Activated gamma-delta T cell treated with anti-CD3 and anti-CD28 coated beads, Interleukin-2, amount 50 U/mL, for 16 hours (primary cell): ENCODE measurements around the gene RMI2.

Experiments used
- DNase-seq: peaks from one replicate; pipeline ENCODE4 v3.0.0-alpha.2; 2020; ENCODE audit warnings: low read depth

The RMI2 gene

GRCh38 chr16:11310634-11310977, 34.7 kb upstream of the RMI2 start:
- DNase-seq: no peak

- DNase-seq: no peak
Measured at GRCh38 chr16:11310997-11311561, 34.2 kb upstream of the RMI2 start.

GRCh38 chr16:11312718-11313492, 32.4 kb upstream of the RMI2 start:
- no peak for DNase-seq

- no peak for DNase-seq
Measured at GRCh38 chr16:11313493-11314308, 31.6 kb upstream of the RMI2 start.

- no peak for DNase-seq
Measured at GRCh38 chr16:11314309-11314894, 30.9 kb upstream of the RMI2 start.

- DNase-seq: no peak
Measured at GRCh38 chr16:11315510-11315909, 29.7 kb upstream of the RMI2 start.

GRCh38 chr16:11316331-11317015, 28.8 kb upstream of the RMI2 start:
- no peak for DNase-seq

- no peak for DNase-seq
Measured at GRCh38 chr16:11318817-11319216, 26.4 kb upstream of the RMI2 start.

GRCh38 chr16:11319529-11320146, 25.6 kb upstream of the RMI2 start:
- DNase-seq: no peak

GRCh38 chr16:11320170-11320569, 25.1 kb upstream of the RMI2 start:
- no peak for DNase-seq

GRCh38 chr16:11321662-11322061, 23.6 kb upstream of the RMI2 start:
- no peak for DNase-seq

- DNase-seq: no peak
Measured at GRCh38 chr16:11322823-11323222, 22.4 kb upstream of the RMI2 start.

GRCh38 chr16:11323551-11324336, 21.5 kb upstream of the RMI2 start:
- DNase-seq: no peak

GRCh38 chr16:11325404-11326083, 19.7 kb upstream of the RMI2 start:
- no peak for DNase-seq

GRCh38 chr16:11326084-11326736, 19.0 kb upstream of the RMI2 start:
- DNase-seq: no peak

GRCh38 chr16:11326737-11327276, 18.5 kb upstream of the RMI2 start:
- DNase-seq: no peak

GRCh38 chr16:11327277-11328171, 17.7 kb upstream of the RMI2 start:
- no peak for DNase-seq
